Activated naive CD4-positive, alpha-beta T cell treated with anti-CD3 and anti-CD28 coated beads, Interleukin-2, amount 50 U/mL, for 72 hours (primary cell): ENCODE results near the gene EME2. TPM values are rescaled to one million over a fixed set of nuclear protein-coding genes. Genes with fewer than 3 reads are reported as not detected.

Experiments used
- ATAC-seq, 2 donors: fragments of 150-1000 bp; cut with Tn5 transposase; 2 replicates each; pipeline ENCODE4 v1.10.0; 2021; ENCODE audit warnings: mild to moderate bottlenecking in 2 of 2, moderate library complexity in 2 of 2
- DNase-seq, 2 donors: peaks; one replicate each; pipeline ENCODE4 v3.0.0; 2021 to 2022; ENCODE audit warnings: low spot score in 2 of 2
- H3K27ac Mint-ChIP-seq, 2 donors: one replicate each; pipeline ENCODE4 v1.8.0; 2022; ENCODE audit warnings: mild to moderate bottlenecking in 2 of 2, mixed read lengths in 2 of 2
- H3K36me3 Mint-ChIP-seq, 2 donors: one replicate each; pipeline ENCODE4 v1.8.0; 2022; ENCODE audit warnings: mixed read lengths in 2 of 2
- H3K9me3 Mint-ChIP-seq, 2 donors: one replicate each; pipeline ENCODE4 v1.8.0; 2022; ENCODE audit warnings: mixed read lengths in 2 of 2
- total RNA-seq, 2 donors: library from RNA; stranded (reverse); gene quantifications; one replicate each; pipeline ENCODE4 v1.2.3, GENCODE V29; 2022

The EME2 gene
- total RNA-seq, 2 donors from 2014 or later, result 21.9 to 24.0 TPM

DNA sequence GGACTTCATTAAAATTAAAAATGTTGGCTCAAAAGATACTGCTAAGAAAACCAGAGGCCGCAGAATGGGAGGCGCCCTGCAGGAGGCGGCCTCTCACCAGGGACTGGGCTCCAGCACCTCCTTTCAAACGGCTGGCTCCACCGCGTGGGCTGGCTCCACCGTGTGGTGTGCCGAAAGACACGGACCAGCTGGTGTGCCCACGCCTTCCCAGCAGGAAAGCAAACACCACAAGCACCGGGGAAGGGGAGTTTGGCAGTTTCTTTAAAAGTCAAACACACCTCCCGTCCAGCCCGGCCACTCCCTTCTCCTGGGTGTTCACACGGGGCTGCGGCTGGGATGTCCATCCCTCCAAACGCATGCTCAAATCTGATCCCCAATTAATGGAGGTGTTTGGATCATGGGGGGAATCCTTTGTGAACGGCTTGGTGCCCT is 40.1 kb downstream of the EME2 start:
- DNase-seq (peak in 1 of 2 donors; percentile 55), ATAC-seq (peak; percentile 89 to 95)
- Mint-ChIP-seq H3K27ac (peak overlapping the region; percentile 1 to 11), H3K9me3 (no peaks in the 10 kb centered on the region), H3K36me3 (no peaks in the 10 kb centered on the region)

DNA sequence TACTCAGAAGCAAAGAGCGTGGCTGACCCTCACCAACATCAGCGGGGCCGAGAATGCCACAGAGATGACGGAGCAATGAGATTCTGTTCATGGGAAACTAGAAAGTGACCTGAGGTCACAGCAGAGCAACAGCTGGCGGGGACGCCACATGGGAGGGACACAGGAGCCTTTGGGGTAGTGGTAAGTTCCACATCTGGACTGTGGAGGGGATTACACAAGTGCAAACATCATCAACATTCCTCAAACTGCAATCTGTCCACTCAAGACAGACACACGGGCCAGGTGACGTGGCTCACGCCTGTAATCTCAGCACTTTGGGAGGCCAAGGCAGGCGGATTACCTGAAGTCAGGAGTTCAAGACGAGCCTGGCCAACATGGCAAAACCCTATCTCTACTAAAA is 42.9 kb downstream of the EME2 start:
- peak overlapping the region; percentile 49 to 81 for H3K27ac Mint-ChIP-seq

DNA sequence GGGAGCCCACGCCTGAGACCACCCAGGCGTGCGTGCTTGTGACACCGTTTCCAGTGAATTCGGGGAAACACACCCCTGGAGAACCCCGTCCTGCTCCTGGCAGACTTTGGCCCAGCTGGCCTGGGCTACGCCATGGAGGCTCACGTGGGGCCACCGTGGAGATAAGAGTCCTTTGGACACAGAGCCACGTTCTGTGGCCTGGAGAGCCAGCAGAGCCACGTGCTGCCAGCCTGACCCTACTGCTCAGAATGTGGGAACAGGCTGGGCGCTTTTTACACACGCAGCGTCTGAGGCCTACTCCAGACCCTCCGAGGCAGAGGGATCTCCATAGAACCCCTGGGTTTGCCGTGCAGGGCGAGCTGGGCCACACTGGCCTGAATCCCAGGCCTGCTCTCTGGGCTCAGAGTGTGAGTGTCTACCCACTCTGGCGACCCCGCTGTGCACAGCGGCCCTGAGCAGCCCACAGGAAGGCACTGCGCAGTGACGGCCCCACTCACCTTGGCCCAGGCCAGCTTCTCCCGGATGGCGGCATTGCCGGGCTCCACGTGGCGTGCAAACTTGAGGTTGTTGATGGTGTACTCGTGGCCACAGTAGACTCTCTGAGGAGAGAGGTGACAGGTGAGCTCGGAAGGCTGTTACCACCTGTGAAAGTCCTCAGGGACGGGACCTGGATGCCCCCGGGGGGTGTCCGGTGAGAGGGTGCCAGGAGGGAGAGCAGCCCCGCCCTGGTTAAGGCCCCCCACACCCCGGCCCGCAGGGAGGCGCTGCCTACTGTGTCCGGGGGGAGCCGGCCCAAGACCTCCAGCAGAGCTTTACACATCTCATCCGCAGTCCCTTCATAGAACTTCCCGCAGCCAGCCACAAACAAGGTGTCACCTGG is 44.0 kb downstream of the EME2 start:
- H3K9me3 Mint-ChIP-seq, result no peaks in the 10 kb centered on the region
- H3K27ac Mint-ChIP-seq, result no peak overlapping the region
- ATAC-seq (no peak), DNase-seq (no peak)
- no peaks in the 10 kb centered on the region for H3K36me3 Mint-ChIP-seq

More for the DNA sequence above, 42.9 kb downstream of the EME2 start:
- H3K9me3 Mint-ChIP-seq, result no peaks in the 10 kb centered on the region
- DNase-seq (no peak), ATAC-seq (no peak)
- no peaks in the 10 kb centered on the region for H3K36me3 Mint-ChIP-seq

DNA sequence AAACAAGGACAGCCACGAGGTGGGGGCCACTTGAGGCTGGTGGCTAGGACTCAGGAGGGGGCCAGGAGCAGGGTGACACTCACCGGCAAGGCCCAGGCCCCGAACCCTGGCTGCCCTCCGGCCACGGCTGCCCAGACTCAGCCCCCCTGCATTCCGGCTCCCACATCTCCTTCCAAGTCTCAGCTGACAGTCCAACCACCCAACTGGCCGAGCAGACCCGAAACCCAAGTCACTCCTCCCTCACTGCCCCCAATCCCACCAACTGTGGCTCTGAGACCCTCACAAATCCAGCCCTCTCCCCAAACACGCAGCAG is 44.6 kb downstream of the EME2 start:
- DNase-seq, result no peak
- Mint-ChIP-seq H3K27ac (no peak overlapping the region), H3K36me3 (no peaks in the 10 kb centered on the region), H3K9me3 (no peaks in the 10 kb centered on the region)
- no peak for ATAC-seq

DNA sequence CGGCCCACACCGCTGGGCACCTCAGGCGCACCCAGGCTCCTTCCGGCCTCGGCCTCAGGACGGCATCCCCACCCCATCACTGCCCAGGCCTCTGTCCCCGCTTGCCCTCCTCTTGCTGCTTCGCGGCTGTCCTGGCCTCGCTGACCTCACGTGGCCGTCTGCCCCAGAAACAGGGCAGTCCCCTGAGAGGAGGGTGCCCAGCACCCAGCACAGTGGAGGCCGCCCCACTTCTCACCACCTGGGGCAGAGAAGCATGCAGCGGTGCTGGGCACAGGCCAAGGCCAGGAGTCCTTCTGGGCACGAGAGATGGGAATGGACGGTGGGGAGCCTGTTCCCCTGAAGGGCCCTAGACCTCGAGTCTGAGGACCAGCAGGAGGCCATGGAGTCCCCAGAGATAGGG is 45.1 kb downstream of the EME2 start:
- no peak for ATAC-seq
- no peak for DNase-seq
- Mint-ChIP-seq H3K27ac (peak overlapping the region in 1 of 2 donors; percentile 68), H3K36me3 (no peaks in the 10 kb centered on the region), H3K9me3 (no peaks in the 10 kb centered on the region)

DNA sequence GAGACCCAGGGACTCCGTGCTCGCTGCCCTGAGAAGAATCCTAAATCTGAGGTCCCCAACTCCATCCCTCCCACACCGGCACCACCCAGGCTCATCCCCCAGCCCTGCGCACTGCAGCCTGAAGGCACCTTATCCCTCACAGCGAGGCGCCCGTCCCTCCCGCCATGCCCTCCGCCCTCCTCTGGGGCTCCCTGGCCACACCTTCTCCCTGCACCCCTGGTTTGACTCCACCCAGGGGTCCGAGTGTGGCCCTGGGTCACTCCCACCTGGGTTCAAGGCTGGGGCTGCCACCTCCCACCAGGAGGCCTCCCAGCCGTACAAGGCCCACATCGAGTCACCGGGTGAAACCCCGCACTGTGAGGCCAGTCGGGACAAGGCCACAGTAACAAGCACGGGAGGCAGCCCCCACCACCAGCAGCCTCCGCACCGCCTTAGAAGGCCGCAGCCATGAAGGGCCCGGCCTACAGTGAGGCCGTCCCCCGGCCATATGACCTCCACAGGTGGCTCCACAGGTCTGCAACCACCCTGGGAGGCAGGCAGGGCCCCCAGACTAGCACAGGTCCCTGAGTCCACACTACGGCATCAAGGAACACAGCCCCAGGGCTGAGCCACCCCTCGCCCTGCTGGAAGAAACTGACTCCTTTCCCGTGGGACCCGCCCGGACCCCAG is 45.7 kb downstream of the EME2 start:
- DNase-seq (no peak), ATAC-seq (peak in 1 of 2 donors; percentile 21)
- Mint-ChIP-seq H3K9me3 (no peaks in the 10 kb centered on the region), H3K36me3 (no peaks in the 10 kb centered on the region), H3K27ac (no peak overlapping the region)

DNA sequence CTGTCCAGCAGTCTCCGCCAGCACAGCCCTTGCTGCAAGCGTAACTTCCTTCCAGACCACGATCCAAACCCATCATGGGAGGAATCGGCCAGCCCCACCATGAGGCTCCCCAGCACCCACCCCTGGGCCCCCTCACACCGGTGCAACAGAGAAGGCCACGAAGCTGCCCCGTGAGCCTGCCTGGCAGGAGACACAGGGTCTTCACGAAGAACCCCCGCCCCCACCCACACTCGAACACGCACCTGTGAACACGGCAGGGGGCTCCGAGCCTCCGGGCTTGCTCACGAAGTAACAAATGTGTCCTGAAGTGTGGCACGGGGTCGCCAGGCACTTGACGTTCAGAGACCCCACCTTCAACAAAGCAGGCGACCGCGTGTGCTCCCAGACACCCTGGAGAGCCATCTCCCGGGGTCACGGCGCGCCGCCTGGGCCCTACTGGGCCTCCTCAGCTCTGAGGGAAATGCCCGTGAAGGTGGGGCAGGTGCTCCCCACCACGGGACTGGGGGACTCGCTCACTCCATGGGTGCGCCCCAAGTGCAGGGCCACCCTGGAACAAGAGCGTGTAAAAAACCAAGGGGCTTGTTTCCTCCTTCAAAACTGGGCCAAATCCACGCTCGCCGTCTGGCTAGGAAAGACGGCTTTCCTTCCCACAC is 46.4 kb downstream of the EME2 start:
- Mint-ChIP-seq H3K36me3 (no peaks in the 10 kb centered on the region), H3K27ac (peak overlapping the region in 1 of 2 donors; percentile 51), H3K9me3 (no peaks in the 10 kb centered on the region)
- DNase-seq (no peak), ATAC-seq (no peak)

DNA sequence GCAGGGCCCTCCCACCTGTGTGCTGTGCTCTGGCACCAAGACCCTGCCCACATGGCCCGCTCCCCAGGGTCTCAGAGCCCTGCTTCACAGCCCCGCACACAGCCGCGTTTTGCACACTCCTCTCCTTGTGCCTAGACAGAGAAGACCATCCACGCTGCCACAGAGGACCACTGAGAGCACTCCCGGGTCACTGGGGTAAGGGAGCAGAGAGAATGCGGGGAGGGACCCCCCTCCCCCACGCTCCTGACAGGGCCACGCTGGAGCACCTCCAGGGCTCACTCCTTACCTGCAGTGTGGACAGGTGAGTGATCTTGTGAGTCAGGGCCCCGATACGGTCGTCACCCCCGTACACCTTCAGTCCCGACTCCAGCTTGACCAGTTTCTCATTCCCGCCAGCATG is 47.0 kb downstream of the EME2 start:
- Mint-ChIP-seq H3K9me3 (no peaks in the 10 kb centered on the region), H3K27ac (peak overlapping the region; percentile 51 to 69), H3K36me3 (no peaks in the 10 kb centered on the region)
- DNase-seq, result no peak
- no peak for ATAC-seq

DNA sequence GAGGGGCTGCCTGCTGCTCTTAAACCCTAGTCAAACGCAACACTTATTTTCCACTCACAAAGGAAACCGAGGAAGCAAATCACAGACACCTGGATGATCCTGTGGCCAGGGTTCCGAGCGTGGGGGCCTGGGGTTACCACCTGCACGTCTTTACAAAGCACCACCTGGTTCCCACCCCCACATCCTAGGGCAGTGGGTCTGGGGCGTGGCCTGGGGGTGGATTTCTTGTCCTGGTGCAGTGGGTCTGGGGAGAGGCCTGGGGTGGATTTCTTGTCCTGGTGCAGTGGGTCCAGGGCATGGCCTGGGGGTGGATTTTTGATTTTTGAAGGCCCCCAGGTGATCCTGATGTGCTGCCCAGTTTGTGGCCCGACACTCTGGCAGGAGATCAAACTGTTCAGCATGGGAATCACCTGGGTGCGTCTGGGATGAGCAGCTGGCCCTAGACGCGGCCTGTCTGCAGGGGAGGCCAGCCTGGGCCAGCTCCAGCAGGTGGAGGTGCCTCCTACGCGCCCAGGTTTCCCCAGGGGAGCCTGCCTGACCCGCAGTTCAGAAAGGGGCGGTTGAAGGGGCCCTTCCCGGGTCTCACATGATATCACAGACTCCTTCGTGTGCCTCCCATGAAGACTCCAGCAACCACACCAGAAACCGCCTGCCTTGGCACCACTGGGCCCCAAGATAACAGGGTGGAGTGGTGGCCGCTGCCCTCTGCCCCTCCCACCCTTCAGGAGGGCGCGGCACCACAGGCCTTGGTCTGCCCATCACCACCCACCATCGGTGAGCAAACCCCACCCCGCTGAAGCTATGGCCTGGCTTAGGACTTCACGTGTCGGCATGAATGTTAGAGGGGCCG is 47.7 kb downstream of the EME2 start:
- ATAC-seq, result no peak
- no peak for DNase-seq
- no peaks in the 10 kb centered on the region for H3K36me3 Mint-ChIP-seq
- peak overlapping the region in 1 of 2 donors; percentile 51 for H3K27ac Mint-ChIP-seq
- no peaks in the 10 kb centered on the region for H3K9me3 Mint-ChIP-seq

DNA sequence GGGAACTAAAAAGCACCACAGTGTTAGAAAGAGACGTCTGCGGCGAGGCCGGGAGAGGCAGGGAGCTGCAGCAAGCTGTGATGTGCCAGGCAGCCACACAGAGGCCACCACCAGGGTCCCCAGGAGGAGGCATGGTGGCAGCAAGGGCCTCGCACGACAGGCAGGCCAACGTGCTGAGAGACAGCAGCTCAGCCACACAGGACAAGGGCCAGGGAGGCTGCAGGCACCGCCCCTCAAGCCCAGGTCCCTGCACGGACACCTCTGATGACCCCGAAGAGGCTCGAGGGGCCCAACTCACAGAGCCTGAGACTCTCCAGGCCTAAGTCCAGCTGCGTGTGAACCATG is 48.3 kb downstream of the EME2 start:
- Mint-ChIP-seq H3K36me3 (no peaks in the 10 kb centered on the region), H3K27ac (peak overlapping the region in 1 of 2 donors; percentile 51), H3K9me3 (no peaks in the 10 kb centered on the region)
- DNase-seq (no peak), ATAC-seq (no peak)

DNA sequence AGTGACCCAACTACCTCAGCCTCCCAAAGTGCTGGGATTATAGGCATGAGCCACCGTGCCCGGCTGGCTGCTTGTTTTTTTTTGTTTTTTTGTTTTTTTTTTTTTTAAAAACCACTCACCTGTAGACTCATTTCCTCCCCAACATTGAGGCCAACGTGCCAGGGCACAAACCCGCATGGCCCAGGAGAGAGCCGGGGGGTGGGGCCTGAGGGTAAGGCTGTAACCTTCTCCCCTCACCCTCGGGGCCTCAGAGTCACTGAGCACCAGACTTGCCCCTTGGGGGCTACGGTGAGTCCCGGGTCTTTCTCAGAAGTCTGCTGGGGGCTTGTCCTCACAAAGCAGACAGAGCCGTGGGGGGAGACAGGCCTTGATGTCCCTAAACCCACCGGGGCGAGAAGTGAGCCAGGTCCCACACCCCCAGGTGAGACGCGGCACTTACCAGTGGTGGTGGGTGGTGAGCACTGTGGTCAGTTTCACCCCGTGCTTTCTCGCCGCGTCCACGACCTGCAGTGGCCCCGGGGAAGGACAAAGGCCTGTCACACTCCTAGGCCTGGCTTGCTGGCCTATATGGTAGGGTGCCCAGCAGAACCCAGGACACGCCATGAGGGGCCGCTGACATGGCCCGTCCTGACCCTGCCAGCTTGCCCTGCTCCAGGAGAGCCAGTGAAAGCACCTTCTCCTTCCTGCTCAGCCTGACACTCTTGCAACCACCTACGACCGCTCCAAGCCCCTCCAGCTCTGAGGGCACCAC is 49.4 kb downstream of the EME2 start:
- Mint-ChIP-seq H3K27ac (no peak overlapping the region), H3K9me3 (no peaks in the 10 kb centered on the region), H3K36me3 (peaks cover 0 to under 1% of the 10 kb centered on the region in 2 donors)
- no peak for ATAC-seq
- DNase-seq, result no peak

DNA sequence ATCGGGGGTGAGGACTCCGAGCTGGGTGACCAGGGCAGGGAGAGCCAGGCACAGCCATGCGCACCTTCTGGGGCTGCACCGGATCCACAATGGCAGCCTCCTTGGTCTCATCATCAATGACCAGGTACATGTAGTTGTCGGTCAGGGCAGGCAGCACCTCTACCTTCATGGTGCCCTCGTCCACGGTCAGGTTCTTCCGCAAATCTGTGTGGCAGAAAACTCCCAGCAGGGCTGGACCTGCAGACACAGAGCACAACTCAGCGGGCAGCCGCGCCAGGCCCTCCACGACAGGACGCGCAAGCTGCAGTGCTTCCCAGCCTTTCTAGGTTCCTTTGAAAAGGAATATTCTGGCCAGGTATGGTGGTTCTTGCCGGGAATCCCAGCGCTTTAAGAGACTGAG is 50.2 kb downstream of the EME2 start:
- H3K27ac Mint-ChIP-seq, result no peak overlapping the region
- H3K9me3 Mint-ChIP-seq, result no peaks in the 10 kb centered on the region
- no peak for DNase-seq
- H3K36me3 Mint-ChIP-seq, result peaks cover 6 to 7% of the 10 kb centered on the region in 2 donors
- no peak for ATAC-seq

DNA sequence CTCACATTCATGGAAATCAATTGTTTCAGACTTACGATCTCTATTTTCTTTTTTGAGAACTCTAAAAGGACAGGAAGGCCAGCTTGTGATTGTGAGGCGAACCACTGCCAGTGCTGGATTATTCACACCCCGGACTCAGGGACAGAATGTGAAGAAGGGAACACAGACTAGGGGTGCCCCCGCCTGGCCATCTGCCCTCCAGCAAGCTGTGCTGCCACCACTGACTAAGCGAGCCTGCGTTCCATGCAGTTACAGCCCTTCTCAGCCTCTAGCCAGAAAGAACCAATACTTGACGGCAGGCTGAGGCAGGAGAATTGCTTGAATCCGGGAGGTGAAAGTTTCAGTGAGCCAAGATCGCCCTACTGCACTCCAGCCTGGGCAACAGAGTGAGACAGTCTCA is 51.2 kb downstream of the EME2 start:
- Mint-ChIP-seq H3K9me3 (no peaks in the 10 kb centered on the region), H3K27ac (peak overlapping the region in 1 of 2 donors; percentile 85), H3K36me3 (peaks cover 7% of the 10 kb centered on the region in 2 donors)
- ATAC-seq (no peak), DNase-seq (no peak)

DNA sequence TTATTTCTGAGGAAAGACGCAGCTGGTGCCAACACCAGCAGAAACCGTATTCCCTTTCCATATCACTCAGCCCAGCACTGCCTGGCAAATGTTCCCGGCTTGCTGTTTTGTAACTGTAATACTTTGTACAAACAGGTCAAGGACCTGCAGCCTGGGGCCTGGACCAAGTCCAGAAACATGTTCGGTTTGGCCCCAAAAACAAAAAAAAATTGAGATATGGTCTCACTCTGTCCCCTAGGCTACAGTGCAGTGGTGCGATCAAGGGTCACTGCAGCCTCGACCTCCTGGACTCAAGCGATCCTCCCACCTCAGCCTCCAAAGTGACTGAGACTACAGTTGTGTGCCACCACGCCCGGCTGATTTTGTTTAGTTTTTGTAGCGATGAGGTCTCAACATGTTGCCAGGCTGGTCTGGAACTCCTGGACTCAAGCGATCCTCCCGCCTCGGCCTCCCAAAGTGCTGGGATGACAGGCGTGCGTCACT is 52.8 kb downstream of the EME2 start:
- Mint-ChIP-seq H3K27ac (peak overlapping the region; percentile 32 to 86), H3K36me3 (peaks cover 7% of the 10 kb centered on the region in 2 donors), H3K9me3 (no peaks in the 10 kb centered on the region)
- ATAC-seq (no peak), DNase-seq (no peak)
